Liver (tissue), 9 donors: ENCODE measurements around the gene ISG15. TPM values are rescaled to one million over a fixed set of nuclear protein-coding genes. Genes with fewer than 3 reads are reported as not detected.

Experiments used
- DNase-seq: peaks from one replicate; pipeline ENCODE4 v3.0.0-alpha.2; 2017; ENCODE audit warnings: low spot score
- H3K27ac ChIP-seq, 2 donors: one replicate each; pipeline ENCODE4 v1.7.0; 2013; ENCODE audit warnings: inconsistent platforms in 2 of 2, low read length in 2 of 2, control low read depth in 1 of 2, low read depth in 1 of 2, mild to moderate bottlenecking in 1 of 2
- H3K27me3 ChIP-seq, 4 donors: one replicate each; pipeline versions ENCODE4 v1.6.1 to v1.7.0; 2013; ENCODE audit warnings: low read length in 3 of 4, inconsistent platforms in 1 of 4, mild to moderate bottlenecking in 1 of 4, moderate library complexity in 1 of 4; ENCODE audit not compliant: control insufficient read depth in 4 of 4, insufficient read depth in 4 of 4
- H3K36me3 ChIP-seq, 4 donors: one replicate each; pipeline versions ENCODE4 v1.6.1 to v1.7.0; 2013; ENCODE audit warnings: low read length in 3 of 4, mild to moderate bottlenecking in 3 of 4, low read depth in 1 of 4, moderate library complexity in 1 of 4; ENCODE audit not compliant: control insufficient read depth in 4 of 4, insufficient read depth in 3 of 4
- H3K4me1 ChIP-seq, 4 donors: one replicate each; pipeline versions ENCODE4 v1.6.1 to v1.7.0; 2013; ENCODE audit warnings: low read length in 3 of 4, mild to moderate bottlenecking in 3 of 4, moderate library complexity in 1 of 4; ENCODE audit not compliant: control insufficient read depth in 4 of 4, insufficient read depth in 4 of 4
- H3K4me3 ChIP-seq, 3 donors: one replicate each; pipeline versions ENCODE4 v1.6.1 to v1.7.0; 2013; ENCODE audit warnings: low read length in 3 of 3, control low read depth in 1 of 3, low read depth in 1 of 3, mild to moderate bottlenecking in 1 of 3
- H3K9ac ChIP-seq, 2 donors: one replicate each; pipeline ENCODE4 v1.7.0; 2013; ENCODE audit warnings: low read length in 2 of 2, mild to moderate bottlenecking in 2 of 2, moderate library complexity in 2 of 2, control low read depth in 1 of 2, low read depth in 1 of 2
- H3K9me3 ChIP-seq, 4 donors: one replicate each; pipeline versions ENCODE4 v1.6.1 to v1.7.0; 2013; ENCODE audit warnings: low read length in 3 of 4; ENCODE audit not compliant: control insufficient read depth in 4 of 4
- EGR1 ChIP-seq, 2 donors: IDR thresholded peaks; 2 replicates each; pipeline ENCODE4 v1.6.1; 2016 to 2018; ENCODE audit warnings: antibody characterized with exemption in 2 of 2, low read depth in 2 of 2
- FOXA2 ChIP-seq: IDR thresholded peaks from 2 replicates; pipeline ENCODE4 v1.6.1; 2016; ENCODE audit warnings: antibody characterized with exemption
- HNF4G ChIP-seq: IDR thresholded peaks from 2 replicates; pipeline ENCODE4 v1.6.1; 2016; ENCODE audit warnings: antibody characterized with exemption
- JUND ChIP-seq, 2 donors: IDR thresholded peaks; 2 replicates each; pipeline ENCODE4 v1.6.1; 2016; ENCODE audit warnings: antibody characterized with exemption in 2 of 2
- NR2F2 ChIP-seq: IDR thresholded peaks from 2 replicates; pipeline ENCODE4 v1.6.1; 2016; ENCODE audit warnings: antibody characterized with exemption
- RAD21 ChIP-seq, 2 donors: IDR thresholded peaks; 2 replicates each; pipeline ENCODE4 v1.6.1; 2016; ENCODE audit warnings: antibody characterized with exemption in 2 of 2, mild to moderate bottlenecking in 2 of 2
- RXRA ChIP-seq, 2 donors: IDR thresholded peaks; 2 replicates each; pipeline ENCODE4 v1.6.1; 2017 to 2018; ENCODE audit warnings: antibody characterized with exemption in 2 of 2, mild to moderate bottlenecking in 1 of 2
- SP1 ChIP-seq: IDR thresholded peaks from 2 replicates; pipeline ENCODE4 v1.6.1; 2018; ENCODE audit warnings: antibody characterized with exemption, mild to moderate bottlenecking
- TAF1 ChIP-seq: conservative IDR thresholded peaks from 2 replicates; pipeline ENCODE4 v1.6.1; 2016; ENCODE audit warnings: antibody characterized with exemption, mild to moderate bottlenecking
- WGBS: extraction: QIAGEN DNeasy Blood & Tissue Kit; methylation state at CpG from one replicate; pipeline ENCODE4 v1.1.7; 2013; 5-methylcytosine and 5-hydroxymethylcytosine counted together
- polyA plus RNA-seq, 2 donors: library from polyadenylated mRNA; stranded (reverse) in 1 of 2; unstranded in 1 of 2; fragments of 200-250 nt in 1 of 2; fragments of >200 nt in 1 of 2; fragmentation: Nextera tagmentation in 1 of 2; extraction: Ambion mirVana in 1 of 2; gene quantifications; one replicate each; pipeline versions ENCODE4 v1.2.1 to v1.2.3, GENCODE V29; 2013 to 2015
- total RNA-seq, 2 donors: library from RNA; depleted of rRNA; stranded (reverse); fragments of >200 nt; gene quantifications; one replicate each; pipeline ENCODE4 v1.2.3, GENCODE V29; 2014
- TF ChIP-seq, protein P1 (sequence below): fragments of 150-350 bp; IDR thresholded peaks from 2 replicates; pipeline ENCODE4 v1.5.1; 2017; ENCODE audit warnings: improper control_type of control experiment, low read depth, low read length; ENCODE audit not compliant: missing input control
- TF ChIP-seq, protein P2 (sequence below): IDR thresholded peaks from 2 replicates; pipeline ENCODE4 v1.6.1; 2016; ENCODE audit warnings: antibody characterized with exemption
- TF ChIP-seq, protein P3 (sequence below): IDR thresholded peaks from 2 replicates; pipeline ENCODE4 v1.6.1; 2016; ENCODE audit warnings: antibody characterized with exemption
- TF ChIP-seq, protein P4 (sequence below): IDR thresholded peaks from 2 replicates; pipeline ENCODE4 v1.6.1; 2016; ENCODE audit warnings: antibody characterized with exemption, mild to moderate bottlenecking
- donor health status: healthy.
- donor health status: healthy.
- donor health status: healthy.
- donor health status: healthy.
- donor health status: healthy.

ISG15 gene
- total and polyA plus RNA-seq, 4 donors: 9.3 to 89.4 (median 56.5) TPM

DNA sequence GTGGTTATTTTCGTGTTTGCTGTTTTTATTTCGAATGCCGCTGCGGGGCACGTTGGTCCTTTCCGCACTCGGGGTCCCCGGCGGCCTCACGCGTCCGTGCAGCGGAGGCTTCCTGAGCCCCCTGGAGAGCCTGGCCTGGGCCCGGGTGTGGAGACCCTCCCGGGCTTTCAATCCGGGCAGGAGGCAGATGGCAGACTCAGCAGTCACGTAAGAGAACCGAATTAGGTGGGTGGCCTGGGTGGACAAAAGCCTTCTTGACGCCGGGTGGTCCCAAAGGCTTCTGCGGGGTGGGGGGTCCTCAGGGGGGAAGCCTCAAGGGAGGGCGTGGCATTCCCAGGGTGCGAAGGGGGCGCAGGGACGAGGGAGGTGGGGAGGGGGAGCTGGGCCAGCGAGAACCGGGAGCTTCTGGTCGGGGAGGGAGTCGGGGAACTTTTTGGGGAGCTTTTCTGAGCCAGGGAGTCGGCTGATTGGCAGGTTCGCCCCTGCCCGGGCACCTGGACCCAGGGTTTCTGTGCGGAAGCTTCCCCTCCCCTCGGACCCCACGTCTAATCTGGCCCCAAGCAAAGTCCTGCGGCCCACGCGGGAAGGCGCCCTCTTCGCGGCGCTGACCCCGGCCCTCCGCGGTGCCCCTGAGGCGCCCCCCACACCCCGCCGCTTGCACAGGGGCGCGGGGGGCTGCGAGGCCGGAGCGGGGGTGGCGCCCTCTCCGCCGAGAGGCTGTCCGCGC, 12.1 kb upstream of the ISG15 start (continued):
- TF ChIP-seq, protein P1, sequence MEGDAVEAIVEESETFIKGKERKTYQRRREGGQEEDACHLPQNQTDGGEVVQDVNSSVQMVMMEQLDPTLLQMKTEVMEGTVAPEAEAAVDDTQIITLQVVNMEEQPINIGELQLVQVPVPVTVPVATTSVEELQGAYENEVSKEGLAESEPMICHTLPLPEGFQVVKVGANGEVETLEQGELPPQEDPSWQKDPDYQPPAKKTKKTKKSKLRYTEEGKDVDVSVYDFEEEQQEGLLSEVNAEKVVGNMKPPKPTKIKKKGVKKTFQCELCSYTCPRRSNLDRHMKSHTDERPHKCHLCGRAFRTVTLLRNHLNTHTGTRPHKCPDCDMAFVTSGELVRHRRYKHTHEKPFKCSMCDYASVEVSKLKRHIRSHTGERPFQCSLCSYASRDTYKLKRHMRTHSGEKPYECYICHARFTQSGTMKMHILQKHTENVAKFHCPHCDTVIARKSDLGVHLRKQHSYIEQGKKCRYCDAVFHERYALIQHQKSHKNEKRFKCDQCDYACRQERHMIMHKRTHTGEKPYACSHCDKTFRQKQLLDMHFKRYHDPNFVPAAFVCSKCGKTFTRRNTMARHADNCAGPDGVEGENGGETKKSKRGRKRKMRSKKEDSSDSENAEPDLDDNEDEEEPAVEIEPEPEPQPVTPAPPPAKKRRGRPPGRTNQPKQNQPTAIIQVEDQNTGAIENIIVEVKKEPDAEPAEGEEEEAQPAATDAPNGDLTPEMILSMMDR: no peak
- TF ChIP-seq NR2F2 (no peak), JUND (IDR thresholded peaks at IDR 0.05) (no peak), RAD21 (IDR thresholded peaks at IDR 0.05) (no peak), RXRA (IDR thresholded peaks at IDR 0.05) (no peak)

DNA sequence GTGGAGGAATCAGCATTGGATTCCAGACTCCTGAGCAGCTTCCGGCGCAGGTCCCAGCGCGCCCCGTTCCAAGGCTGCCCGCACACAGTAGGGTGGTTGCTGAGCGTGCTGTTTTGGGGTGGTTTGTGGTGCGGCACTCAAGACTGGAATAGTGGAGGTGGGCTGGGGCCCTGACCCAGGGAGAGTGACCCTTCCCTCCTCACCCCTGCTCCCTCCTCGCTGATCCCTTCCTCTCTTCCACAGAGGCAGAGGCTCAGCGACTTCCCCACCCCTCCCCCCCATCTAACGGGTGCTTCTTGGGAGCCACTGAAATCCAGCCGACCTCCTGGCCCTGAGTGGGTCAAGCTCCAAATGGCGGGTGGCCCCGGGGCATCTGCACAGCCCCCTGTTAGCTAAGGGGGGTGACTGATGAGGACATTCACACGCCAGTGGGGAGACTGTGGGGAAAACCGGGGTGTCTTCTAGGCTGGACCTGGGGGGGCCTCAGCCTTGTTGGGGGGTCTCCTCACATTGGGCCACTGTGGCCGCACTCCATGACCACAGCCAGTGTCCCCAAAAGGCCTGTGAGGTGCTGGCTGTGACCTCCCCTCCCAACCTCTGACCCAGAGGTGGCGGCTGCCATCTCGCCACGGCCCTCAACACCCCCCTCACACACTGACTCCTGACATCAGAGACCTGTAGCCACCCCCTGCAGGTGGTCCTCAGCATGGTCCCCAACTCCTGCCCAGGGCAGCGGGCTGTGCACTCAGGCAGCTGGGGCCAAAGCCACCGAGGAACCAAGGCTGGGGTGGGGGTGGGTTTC, 9.5 kb upstream of the ISG15 start:
- no peak for DNase-seq
- TF ChIP-seq JUND (IDR thresholded peaks at IDR 0.05) (no peak), FOXA2 (no peak), TAF1 (no peak), HNF4G (no peak), NR2F2 (no peak), EGR1 (IDR thresholded peaks at IDR 0.05; ENCODE audit: low read depth in 2 of 2) (no peak), RXRA (IDR thresholded peaks at IDR 0.05) (no peak), RAD21 (IDR thresholded peaks at IDR 0.05) (no peak), SP1 (no peak)
- TF ChIP-seq, protein P1: no peak
- TF ChIP-seq, protein P2, sequence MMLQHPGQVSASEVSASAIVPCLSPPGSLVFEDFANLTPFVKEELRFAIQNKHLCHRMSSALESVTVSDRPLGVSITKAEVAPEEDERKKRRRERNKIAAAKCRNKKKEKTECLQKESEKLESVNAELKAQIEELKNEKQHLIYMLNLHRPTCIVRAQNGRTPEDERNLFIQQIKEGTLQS: no peak
- TF ChIP-seq, protein P3, sequence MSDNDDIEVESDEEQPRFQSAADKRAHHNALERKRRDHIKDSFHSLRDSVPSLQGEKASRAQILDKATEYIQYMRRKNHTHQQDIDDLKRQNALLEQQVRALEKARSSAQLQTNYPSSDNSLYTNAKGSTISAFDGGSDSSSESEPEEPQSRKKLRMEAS: no peak
- TF ChIP-seq, protein P4, sequence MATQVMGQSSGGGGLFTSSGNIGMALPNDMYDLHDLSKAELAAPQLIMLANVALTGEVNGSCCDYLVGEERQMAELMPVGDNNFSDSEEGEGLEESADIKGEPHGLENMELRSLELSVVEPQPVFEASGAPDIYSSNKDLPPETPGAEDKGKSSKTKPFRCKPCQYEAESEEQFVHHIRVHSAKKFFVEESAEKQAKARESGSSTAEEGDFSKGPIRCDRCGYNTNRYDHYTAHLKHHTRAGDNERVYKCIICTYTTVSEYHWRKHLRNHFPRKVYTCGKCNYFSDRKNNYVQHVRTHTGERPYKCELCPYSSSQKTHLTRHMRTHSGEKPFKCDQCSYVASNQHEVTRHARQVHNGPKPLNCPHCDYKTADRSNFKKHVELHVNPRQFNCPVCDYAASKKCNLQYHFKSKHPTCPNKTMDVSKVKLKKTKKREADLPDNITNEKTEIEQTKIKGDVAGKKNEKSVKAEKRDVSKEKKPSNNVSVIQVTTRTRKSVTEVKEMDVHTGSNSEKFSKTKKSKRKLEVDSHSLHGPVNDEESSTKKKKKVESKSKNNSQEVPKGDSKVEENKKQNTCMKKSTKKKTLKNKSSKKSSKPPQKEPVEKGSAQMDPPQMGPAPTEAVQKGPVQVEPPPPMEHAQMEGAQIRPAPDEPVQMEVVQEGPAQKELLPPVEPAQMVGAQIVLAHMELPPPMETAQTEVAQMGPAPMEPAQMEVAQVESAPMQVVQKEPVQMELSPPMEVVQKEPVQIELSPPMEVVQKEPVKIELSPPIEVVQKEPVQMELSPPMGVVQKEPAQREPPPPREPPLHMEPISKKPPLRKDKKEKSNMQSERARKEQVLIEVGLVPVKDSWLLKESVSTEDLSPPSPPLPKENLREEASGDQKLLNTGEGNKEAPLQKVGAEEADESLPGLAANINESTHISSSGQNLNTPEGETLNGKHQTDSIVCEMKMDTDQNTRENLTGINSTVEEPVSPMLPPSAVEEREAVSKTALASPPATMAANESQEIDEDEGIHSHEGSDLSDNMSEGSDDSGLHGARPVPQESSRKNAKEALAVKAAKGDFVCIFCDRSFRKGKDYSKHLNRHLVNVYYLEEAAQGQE: no peak
- Histone ChIP-seq H3K9me3 (no peaks in the 10 kb centered on the region), H3K27me3 (peaks cover 0 to 7% (median 0%) of the 10 kb centered on the region in 4 donors), H3K4me1 (peaks cover 6 to 45% (median 40%) of the 10 kb centered on the region in 4 donors), H3K36me3 (no peaks in the 10 kb centered on the region), H3K27ac (no peak overlapping the region), H3K9ac (no peak overlapping the region), H3K4me3 (no peak overlapping the region)
- 82% methylated on average over 22 of the region's 22 CpGs for WGBS
